NCI-H187 (cell line): Measurements from ENCODE around the gene TANC1.
"Not testable (repeated sequence)": the region's sequence is repeated elsewhere in the genome, so short reads cannot be mapped to it uniquely, and the experiment has no call there.

Experiments used
- DNase-seq, 2 experiments: peaks; one replicate each; lab custom pipeline; 2025; lab: John Stamatoyannopoulos, UW

TANC1 gene

GRCh38 chr2:159089543-159089942 is 121.1 kb downstream of the TANC1 start:
- DNase-seq: no peak

- no peak for DNase-seq
Measured at GRCh38 chr2:159090514-159091201, 122.2 kb downstream of the TANC1 start.

GRCh38 chr2:159091381-159091780 is 122.9 kb downstream of the TANC1 start:
- no peak for DNase-seq

- no peak for DNase-seq
Measured at GRCh38 chr2:159091976-159092375, 123.5 kb downstream of the TANC1 start.

- DNase-seq: no peak
Measured at GRCh38 chr2:159093497-159093896, 125.1 kb downstream of the TANC1 start.

- no peak for DNase-seq
Measured at GRCh38 chr2:159094173-159094737, 125.8 kb downstream of the TANC1 start.

GRCh38 chr2:159095813-159096212 is 127.4 kb downstream of the TANC1 start:
- DNase-seq: no peak

- DNase-seq: not testable (repeated sequence)
Measured at GRCh38 chr2:159096302-159096855, 127.9 kb downstream of the TANC1 start.

GRCh38 chr2:159096901-159097300 is 128.5 kb downstream of the TANC1 start:
- no peak for DNase-seq

- DNase-seq: no peak
Measured at GRCh38 chr2:159098361-159098760, 129.9 kb downstream of the TANC1 start.

- DNase-seq: no peak
Measured at GRCh38 chr2:159098921-159099411, 130.5 kb downstream of the TANC1 start.

GRCh38 chr2:159101755-159102489 is 133.5 kb downstream of the TANC1 start:
- no peak for DNase-seq

- DNase-seq: no peak
Measured at GRCh38 chr2:159103411-159103810, 135.0 kb downstream of the TANC1 start.

GRCh38 chr2:159106109-159106508 is 137.7 kb downstream of the TANC1 start:
- DNase-seq: no peak

GRCh38 chr2:159108181-159108893 is 139.9 kb downstream of the TANC1 start:
- no peak for DNase-seq

GRCh38 chr2:159109517-159109916 is 141.1 kb downstream of the TANC1 start:
- no peak for DNase-seq

- DNase-seq: no peak
Measured at GRCh38 chr2:159110784-159111183, 142.3 kb downstream of the TANC1 start.

GRCh38 chr2:159111346-159111927 is 143.0 kb downstream of the TANC1 start:
- DNase-seq: peak; percentile 18 to 43

- no peak for DNase-seq
Measured at GRCh38 chr2:159114835-159115234, 146.4 kb downstream of the TANC1 start.

GRCh38 chr2:159116922-159117321 is 148.5 kb downstream of the TANC1 start:
- no peak for DNase-seq

GRCh38 chr2:159117658-159118057 is 149.2 kb downstream of the TANC1 start:
- DNase-seq: no peak
